Mesothelial cell of epicardium (in vitro differentiated cells): Measurements from ENCODE around the gene WNT5A. TPM values are rescaled to one million over a fixed set of nuclear protein-coding genes. Genes with fewer than 3 reads are reported as not detected.

Experiments used
- DNase-seq, 2 experiments: peaks; one replicate each; pipeline ENCODE4 v3.0.0; 2021; ENCODE audit warnings: low spot score in 2 of 2; ENCODE audit not compliant: unreplicated experiment in 2 of 2
- H3K27ac Mint-ChIP-seq: 2 replicates; pipeline ENCODE4 v1.8.0; 2021; ENCODE audit warnings: mixed read lengths
- H3K27me3 Mint-ChIP-seq: 2 replicates; pipeline ENCODE4 v1.8.0; 2021; ENCODE audit warnings: low read depth, mixed read lengths
- H3K36me3 Mint-ChIP-seq: 2 replicates; pipeline ENCODE4 v1.8.0; 2021; ENCODE audit warnings: mixed read lengths
- H3K4me1 Mint-ChIP-seq: 2 replicates; pipeline ENCODE4 v1.8.0; 2021; ENCODE audit warnings: mixed read lengths
- H3K4me3 Mint-ChIP-seq: 2 replicates; pipeline ENCODE4 v1.8.0; 2021; ENCODE audit warnings: mild to moderate bottlenecking, moderate library complexity, mixed read lengths
- H3K9me3 Mint-ChIP-seq: 2 replicates; pipeline ENCODE4 v1.8.0; 2021; ENCODE audit warnings: mixed read lengths
- total RNA-seq: library from RNA; stranded (reverse); gene quantifications from 3 replicates; pipeline ENCODE4 v1.2.1, GENCODE V29; 2021
- TF ChIP-seq, protein P1 (sequence below): fragments of 200-600 bp; sonication (generic); IDR thresholded peaks from one replicate; pipeline ENCODE4 v1.5.0; 2021; ENCODE audit warnings: antibody characterized with exemption; ENCODE audit not compliant: unreplicated experiment

WNT5A gene
- total RNA-seq, 1 donor from 2014 or later = 63.8 TPM

DNA sequence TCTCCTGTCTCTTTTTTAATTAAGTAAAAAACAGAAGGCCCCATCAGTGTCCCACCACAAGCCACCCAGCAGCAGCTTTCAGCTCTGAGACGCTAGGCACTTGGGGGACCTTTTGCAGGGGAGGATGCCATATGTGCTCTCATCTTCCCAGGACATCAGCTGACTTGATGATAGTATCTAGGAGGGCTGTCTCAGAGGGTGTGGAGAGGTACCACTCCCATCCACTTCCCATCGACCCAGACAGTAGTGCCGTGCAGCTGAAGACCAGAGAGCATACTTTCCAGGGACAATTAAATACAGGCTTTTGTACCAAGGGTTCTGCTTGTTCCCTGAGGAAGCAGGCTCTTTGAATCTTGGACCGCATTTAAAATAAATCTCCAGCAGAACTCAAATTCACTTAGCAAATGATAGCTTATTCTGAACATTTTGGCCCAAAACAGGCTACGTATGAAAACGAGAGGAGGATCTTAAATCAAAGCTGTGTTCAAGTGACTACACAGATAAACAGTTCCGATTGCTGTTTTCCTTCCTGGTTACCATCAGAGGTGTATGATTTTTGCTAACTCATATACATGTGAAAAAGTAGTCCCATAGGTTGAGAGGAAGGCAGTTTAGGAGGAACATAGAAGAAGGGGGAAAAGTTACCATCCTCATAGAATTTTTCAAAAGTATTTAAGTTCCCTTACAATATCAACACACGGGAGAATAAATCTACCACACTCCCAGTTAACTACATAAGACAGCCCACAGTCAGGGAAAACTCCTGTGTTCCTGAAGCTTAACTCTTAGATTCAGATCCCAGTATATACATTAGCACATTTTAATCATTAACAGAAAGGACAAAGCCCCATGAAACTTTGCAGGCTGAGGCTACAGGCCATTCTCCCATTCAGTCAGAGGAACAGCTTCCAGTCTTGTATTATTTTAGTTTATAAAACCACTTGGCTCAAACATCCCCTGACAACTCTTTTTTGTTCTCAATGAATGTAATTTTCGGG is 9.5 kb downstream of the WNT5A start:
- no peaks in the 10 kb centered on the region for H3K9me3 Mint-ChIP-seq
- TF ChIP-seq, protein P1, sequence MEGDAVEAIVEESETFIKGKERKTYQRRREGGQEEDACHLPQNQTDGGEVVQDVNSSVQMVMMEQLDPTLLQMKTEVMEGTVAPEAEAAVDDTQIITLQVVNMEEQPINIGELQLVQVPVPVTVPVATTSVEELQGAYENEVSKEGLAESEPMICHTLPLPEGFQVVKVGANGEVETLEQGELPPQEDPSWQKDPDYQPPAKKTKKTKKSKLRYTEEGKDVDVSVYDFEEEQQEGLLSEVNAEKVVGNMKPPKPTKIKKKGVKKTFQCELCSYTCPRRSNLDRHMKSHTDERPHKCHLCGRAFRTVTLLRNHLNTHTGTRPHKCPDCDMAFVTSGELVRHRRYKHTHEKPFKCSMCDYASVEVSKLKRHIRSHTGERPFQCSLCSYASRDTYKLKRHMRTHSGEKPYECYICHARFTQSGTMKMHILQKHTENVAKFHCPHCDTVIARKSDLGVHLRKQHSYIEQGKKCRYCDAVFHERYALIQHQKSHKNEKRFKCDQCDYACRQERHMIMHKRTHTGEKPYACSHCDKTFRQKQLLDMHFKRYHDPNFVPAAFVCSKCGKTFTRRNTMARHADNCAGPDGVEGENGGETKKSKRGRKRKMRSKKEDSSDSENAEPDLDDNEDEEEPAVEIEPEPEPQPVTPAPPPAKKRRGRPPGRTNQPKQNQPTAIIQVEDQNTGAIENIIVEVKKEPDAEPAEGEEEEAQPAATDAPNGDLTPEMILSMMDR = no peak
- H3K36me3 Mint-ChIP-seq = peaks cover 41% of the 10 kb centered on the region
- peaks cover 6% of the 10 kb centered on the region for H3K27me3 Mint-ChIP-seq
- H3K27ac Mint-ChIP-seq = no peak overlapping the region
- H3K4me1 Mint-ChIP-seq = peaks cover 43% of the 10 kb centered on the region
- no peak overlapping the region for H3K4me3 Mint-ChIP-seq
- DNase-seq = no peak

DNA sequence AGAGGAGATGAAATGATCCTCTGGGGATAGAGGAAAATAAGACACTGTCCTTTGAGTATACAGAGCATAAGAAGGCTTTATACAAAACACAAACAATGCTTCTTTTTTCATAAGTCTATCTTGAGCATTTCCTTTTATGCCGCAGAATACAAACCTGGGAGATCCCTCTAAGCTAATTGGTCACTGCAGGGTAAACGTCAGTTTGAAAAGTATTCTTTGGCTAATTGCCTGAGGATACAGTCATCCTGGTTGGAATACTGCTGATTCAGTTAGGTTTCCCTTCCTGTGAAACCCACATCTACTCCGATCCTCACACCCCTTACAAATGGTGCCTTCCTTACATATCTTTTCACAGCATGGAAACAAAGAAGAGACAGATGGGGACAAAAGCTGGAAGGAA is 10.6 kb downstream of the WNT5A start:
- no peak overlapping the region for H3K27ac Mint-ChIP-seq
- peaks cover 5% of the 10 kb centered on the region for H3K27me3 Mint-ChIP-seq

DNA sequence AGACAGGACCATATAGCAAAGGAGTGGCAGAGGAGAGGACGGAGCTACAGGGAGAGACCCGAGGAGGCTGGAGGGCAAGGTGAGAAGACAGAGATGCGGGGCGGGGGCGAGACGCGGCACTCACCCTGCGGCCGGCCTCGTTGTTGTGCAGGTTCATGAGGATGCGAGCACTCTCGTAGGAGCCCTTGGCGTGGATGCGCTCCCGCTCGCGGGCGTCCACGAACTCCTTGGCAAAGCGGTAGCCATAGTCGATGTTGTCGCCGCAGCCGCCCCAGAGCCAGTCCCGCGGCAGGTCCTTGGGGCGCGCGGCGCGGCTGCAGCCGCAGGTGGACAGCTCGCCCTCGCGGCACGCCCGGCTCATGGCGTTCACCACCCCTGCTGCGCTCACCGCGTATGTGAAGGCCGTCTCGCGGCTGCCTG is 12.9 kb downstream of the WNT5A start:
- Mint-ChIP-seq H3K27ac (no peak overlapping the region), H3K9me3 (no peaks in the 10 kb centered on the region), H3K4me1 (peaks cover 16% of the 10 kb centered on the region), H3K4me3 (no peak overlapping the region), H3K36me3 (peaks cover 58% of the 10 kb centered on the region), H3K27me3 (no peaks in the 10 kb centered on the region)
- DNase-seq = no peak
- TF ChIP-seq, protein P1 = no peak

More for the DNA sequence above, 10.6 kb downstream of the WNT5A start:
- H3K9me3 Mint-ChIP-seq = no peaks in the 10 kb centered on the region
- H3K4me1 Mint-ChIP-seq = peaks cover 36% of the 10 kb centered on the region
- TF ChIP-seq, protein P1 = no peak
- peaks cover 49% of the 10 kb centered on the region for H3K36me3 Mint-ChIP-seq
- DNase-seq = no peak
- H3K4me3 Mint-ChIP-seq = no peak overlapping the region

DNA sequence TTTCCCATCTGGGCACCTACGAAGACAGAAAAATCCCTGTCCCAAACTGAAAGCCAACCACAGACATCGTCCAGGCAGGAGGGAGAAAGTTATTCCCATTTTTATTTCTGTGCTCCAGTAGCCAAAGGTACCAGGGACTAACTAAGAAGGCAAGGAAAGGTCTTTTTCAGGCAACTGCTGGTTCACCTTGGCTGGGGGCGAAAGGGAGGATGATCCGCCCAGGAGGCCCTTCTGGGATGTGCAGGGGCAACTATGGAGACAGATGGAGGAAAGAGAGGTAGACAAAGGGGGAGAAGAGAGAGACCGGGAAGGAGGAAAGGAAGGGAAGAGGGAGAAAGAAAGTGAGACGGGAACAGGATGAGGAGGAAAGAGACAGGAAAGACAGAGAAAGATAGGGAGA is 13.3 kb downstream of the WNT5A start:
- Mint-ChIP-seq H3K9me3 (no peaks in the 10 kb centered on the region), H3K4me3 (no peak overlapping the region), H3K36me3 (peaks cover 57% of the 10 kb centered on the region), H3K27ac (no peak overlapping the region), H3K4me1 (peaks cover 15% of the 10 kb centered on the region), H3K27me3 (no peaks in the 10 kb centered on the region)
- no peak for DNase-seq
- TF ChIP-seq, protein P1 = no peak

DNA sequence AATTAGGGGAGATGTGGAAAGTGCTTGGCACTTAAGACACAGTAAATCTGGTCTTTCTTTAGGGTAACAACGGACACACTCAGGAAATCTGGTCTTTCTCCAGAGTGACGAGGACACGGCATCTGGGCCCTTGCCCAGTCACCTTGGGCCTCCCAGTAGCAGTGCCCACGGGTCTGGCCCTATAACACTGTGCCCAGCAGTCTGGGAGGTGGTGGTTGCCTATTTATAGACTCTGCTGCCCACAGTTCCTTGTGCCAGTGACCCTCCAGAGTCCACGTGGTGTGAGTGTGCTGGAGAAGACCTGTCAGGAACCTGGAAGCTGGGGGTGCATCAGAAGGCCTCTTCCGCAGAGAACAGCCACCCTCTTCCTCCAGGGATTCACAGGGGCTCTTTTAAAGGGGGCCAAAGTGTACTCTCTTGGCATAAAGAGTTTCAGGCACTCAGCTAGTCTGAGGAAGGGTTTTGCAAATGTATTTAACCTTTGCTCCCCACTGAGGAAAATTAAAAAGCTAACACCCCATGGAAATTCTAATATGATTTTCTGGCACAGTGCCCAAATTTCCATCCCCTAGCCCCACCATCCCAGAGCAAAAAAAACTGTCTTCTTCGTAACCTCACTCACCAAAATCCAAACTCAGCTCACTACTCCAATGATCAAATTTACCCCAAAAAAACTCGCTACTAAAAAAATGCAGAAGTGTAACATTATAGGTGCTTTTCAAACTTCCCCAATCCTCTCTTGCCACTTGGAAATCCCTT is 15.4 kb downstream of the WNT5A start:
- no peak for DNase-seq
- peaks cover 50% of the 10 kb centered on the region for H3K36me3 Mint-ChIP-seq
- no peaks in the 10 kb centered on the region for H3K27me3 Mint-ChIP-seq
- no peak overlapping the region for H3K27ac Mint-ChIP-seq
- no peak overlapping the region for H3K4me3 Mint-ChIP-seq
- no peaks in the 10 kb centered on the region for H3K9me3 Mint-ChIP-seq
- H3K4me1 Mint-ChIP-seq = peaks cover 12% of the 10 kb centered on the region
- TF ChIP-seq, protein P1 = no peak
